A549 (cell line): ENCODE measurements around the gene RRBP1. TPM values are rescaled to one million over a fixed set of nuclear protein-coding genes. Genes with fewer than 3 reads are reported as not detected.

Experiments
- ATAC-seq, 2 experiments: fragments of 200-7000 bp in 1 of 2; fragments of >200 bp in 1 of 2; cut with Nextera tagmentation in 1 of 2; cut with Tn5 transposase in 1 of 2; 3 replicates each; pipeline versions ENCODE4 v1.8.0 to v1.9.1; 2018 to 2020; ENCODE audit warnings: mild to moderate bottlenecking in 1 of 2, moderate library complexity in 1 of 2
- CTCF ChIA-PET: fragments of 300-600 bp; sonication (Branson Sonifier 250); formaldehyde crosslinking; extraction: SDS; loops from one replicate; lab custom pipeline; 2021; ENCODE audit warnings: antibody characterized with exemption, inconsistent platforms; lab: Yijun Ruan, JAX
- POLR2A ChIA-PET: fragments of 350-600 bp; formaldehyde crosslinking; extraction: SDS; loops from one replicate; lab custom pipeline; 2021; ENCODE audit warnings: antibody characterized with exemption, inconsistent platforms; lab: Yijun Ruan, JAX
- DNase-seq, 2 experiments: peaks; one replicate each; pipeline versions ENCODE4 v3.0.0 to v3.0.0-alpha.2; 2011 to 2016; ENCODE audit warnings: low read depth in 1 of 2, low spot score in 1 of 2
- FAIRE-seq: peaks from 2 replicates; lab custom pipeline; 2011; peaks lifted over from hg19 to GRCh38; lab: Jason Lieb, UNC
- H3K27ac ChIP-seq, 2 experiments: fragments of >200 bp; sonication (Bioruptor Twin); formaldehyde crosslinking; 3 replicates each; pipeline ENCODE4 v1.5.1; 2016 to 2017
- H3K4me1 ChIP-seq: fragments of >200 bp; sonication (Bioruptor Twin); formaldehyde crosslinking; 3 replicates; pipeline ENCODE4 v1.6.1; 2016
- H3K4me2 ChIP-seq: fragments of >200 bp; sonication (Bioruptor Twin); formaldehyde crosslinking; 3 replicates; pipeline ENCODE4 v1.6.1; 2016
- H3K4me3 ChIP-seq: fragments of >200 bp; sonication (Bioruptor Twin); formaldehyde crosslinking; 3 replicates; pipeline ENCODE4 v1.5.1; 2016
- H3K9me3 ChIP-seq: fragments of >200 bp; sonication (Bioruptor Twin); formaldehyde crosslinking; 3 replicates; pipeline ENCODE4 v1.6.1; 2016
- BHLHE40 ChIP-seq: IDR thresholded peaks from 2 replicates; pipeline ENCODE4 v1.6.1; 2012; ENCODE audit warnings: low read depth, low read length, inconsistent platforms
- CBX8 ChIP-seq: fragments of 200-600 bp; sonication (generic); IDR thresholded peaks from 2 replicates; pipeline ENCODE4 v1.6.1; 2016
- CEBPB ChIP-seq, 2 experiments: fragments of >200 bp in 1 of 2; sonication (Bioruptor Twin) in 1 of 2; formaldehyde crosslinking in 1 of 2; IDR thresholded peaks; 2 replicates each; pipeline ENCODE4 v1.6.1; 2012 to 2016
- CHD2 ChIP-seq: fragments of 150-350 bp; IDR thresholded peaks from 2 replicates; pipeline ENCODE4 v1.6.1; 2014; ENCODE audit warnings: low read length; ENCODE audit not compliant: partially characterized antibody
- HOXA7 ChIP-seq: fragments of 250-450 bp; sonication (Bioruptor Pico); IDR thresholded peaks from 2 replicates; pipeline ENCODE4 v1.5.0; 2020; ENCODE audit warnings: mild to moderate bottlenecking, moderate library complexity
- HOXB13 ChIP-seq: fragments of 250-450 bp; sonication (Bioruptor Pico); IDR thresholded peaks from 2 replicates; pipeline ENCODE4 v1.5.0; 2020; ENCODE audit warnings: low read depth, mild to moderate bottlenecking, moderate library complexity
- HOXB5 ChIP-seq: fragments of 250-450 bp; sonication (Bioruptor Pico); IDR thresholded peaks from 2 replicates; pipeline ENCODE4 v1.5.0; 2020; ENCODE audit warnings: mild to moderate bottlenecking, moderate library complexity
- JUNB ChIP-seq: fragments of >200 bp; sonication (Bioruptor Twin); formaldehyde crosslinking; IDR thresholded peaks from 2 replicates; pipeline ENCODE4 v1.6.1; 2016
- KDM1A ChIP-seq: fragments of 200-600 bp; sonication (generic); IDR thresholded peaks from 2 replicates; pipeline ENCODE4 v1.6.1; 2016; ENCODE audit warnings: low read depth, mild to moderate bottlenecking
- MAZ ChIP-seq: fragments of 150-350 bp; IDR thresholded peaks from 2 replicates; pipeline ENCODE4 v1.6.1; 2014; ENCODE audit warnings: antibody characterized with exemption, low read depth, low read length, borderline replicate concordance
- MYC ChIP-seq: IDR thresholded peaks from 2 replicates; pipeline ENCODE4 v1.6.1; 2012; ENCODE audit warnings: mild to moderate bottlenecking, inconsistent platforms, low read length, improper control_type of control experiment, borderline replicate concordance
- POLR2AphosphoS2 ChIP-seq: conservative IDR thresholded peaks from 2 replicates; pipeline ENCODE4 v1.6.1; 2012; ENCODE audit warnings: low read length, improper control_type of control experiment, inconsistent platforms
- RARB ChIP-seq: fragments of 250-450 bp; sonication (Bioruptor Pico); IDR thresholded peaks from 2 replicates; pipeline ENCODE4 v1.8.0; 2021; ENCODE audit warnings: mild to moderate bottlenecking, moderate library complexity
- RCOR1 ChIP-seq: fragments of 150-350 bp; IDR thresholded peaks from 2 replicates; pipeline ENCODE4 v1.6.1; 2014; ENCODE audit warnings: antibody characterized with exemption, low read length, low read depth
- SMC3 ChIP-seq: fragments of >200 bp; sonication (Bioruptor Twin); formaldehyde crosslinking; IDR thresholded peaks from 3 replicates; pipeline ENCODE4 v1.6.1; 2018; ENCODE audit warnings: inconsistent platforms
- SREBF2 ChIP-seq: fragments of 450-650 bp; IDR thresholded peaks from 2 replicates; pipeline ENCODE4 v1.6.1; 2014; ENCODE audit warnings: mild to moderate bottlenecking, moderate library complexity
- TFCP2L1 ChIP-seq: fragments of 250-450 bp; sonication (Bioruptor Pico); IDR thresholded peaks from 2 replicates; pipeline ENCODE4 v1.5.0; 2021; ENCODE audit warnings: mild to moderate bottlenecking
- ZFP36 ChIP-seq: fragments of 450-650 bp; IDR thresholded peaks from 2 replicates; pipeline ENCODE4 v1.6.1; 2014; ENCODE audit warnings: borderline replicate concordance; ENCODE audit not compliant: partially characterized antibody
- ZNF302 ChIP-seq: fragments of 250-450 bp; sonication (Bioruptor Pico); IDR thresholded peaks from 2 replicates; pipeline ENCODE4 v1.9.0; 2021; ENCODE audit warnings: inconsistent platforms, mild to moderate bottlenecking, moderate library complexity
- WGBS: methylation state at CpG from one replicate; pipeline ENCODE4 v1.1.6; 2017; ENCODE audit errors: missing lambda C conversion rate; 5-methylcytosine and 5-hydroxymethylcytosine counted together
- polyA plus RNA-seq, 4 experiments: library from polyadenylated mRNA; depleted of rRNA in 3 of 4; stranded (reverse); fragments of >200 nt; fragmentation: RNase III in 1 of 4; extraction: RNeasy Plus Mini Kit Qiagen cat#74134 plus additional on column Dnase treatment in 1 of 4; gene quantifications; 2 replicates in 3 of 4; 3 replicates in 1 of 4; pipeline ENCODE4 v1.2.3, GENCODE V29; 2011 to 2017
- TF ChIP-seq, protein P1 (sequence below): fragments of >200 bp; sonication (Bioruptor Twin); formaldehyde crosslinking; IDR thresholded peaks from 3 replicates; pipeline ENCODE4 v1.6.1; 2016
- TF ChIP-seq, protein P2 (sequence below): fragments of 450-650 bp; IDR thresholded peaks from 2 replicates; pipeline ENCODE4 v1.6.1; 2014; ENCODE audit warnings: antibody characterized with exemption
- TF ChIP-seq, protein P3 (sequence below): fragments of 200-600 bp; sonication (generic); IDR thresholded peaks from 2 replicates; pipeline ENCODE4 v1.6.1; 2016; ENCODE audit warnings: antibody characterized with exemption, mild to moderate bottlenecking, moderate library complexity
- TF ChIP-seq, protein P4 (sequence below): fragments of >200 bp; sonication (Bioruptor Twin); formaldehyde crosslinking; IDR thresholded peaks from 2 replicates; pipeline ENCODE4 v1.6.1; 2016
- TF ChIP-seq, protein P5 (sequence below): fragments of >200 bp; sonication (Bioruptor Twin); formaldehyde crosslinking; IDR thresholded peaks from 3 replicates; pipeline ENCODE4 v1.5.1; 2016
- TF ChIP-seq, protein P6 (sequence below): IDR thresholded peaks from 2 replicates; pipeline ENCODE4 v1.6.1; 2012; ENCODE audit warnings: low read depth, borderline replicate concordance

RRBP1 gene
- polyA plus RNA-seq, 2 of the 4 experiments (the other 2 are of a cell fraction) = 51.6 to 79.6 TPM

DNA sequence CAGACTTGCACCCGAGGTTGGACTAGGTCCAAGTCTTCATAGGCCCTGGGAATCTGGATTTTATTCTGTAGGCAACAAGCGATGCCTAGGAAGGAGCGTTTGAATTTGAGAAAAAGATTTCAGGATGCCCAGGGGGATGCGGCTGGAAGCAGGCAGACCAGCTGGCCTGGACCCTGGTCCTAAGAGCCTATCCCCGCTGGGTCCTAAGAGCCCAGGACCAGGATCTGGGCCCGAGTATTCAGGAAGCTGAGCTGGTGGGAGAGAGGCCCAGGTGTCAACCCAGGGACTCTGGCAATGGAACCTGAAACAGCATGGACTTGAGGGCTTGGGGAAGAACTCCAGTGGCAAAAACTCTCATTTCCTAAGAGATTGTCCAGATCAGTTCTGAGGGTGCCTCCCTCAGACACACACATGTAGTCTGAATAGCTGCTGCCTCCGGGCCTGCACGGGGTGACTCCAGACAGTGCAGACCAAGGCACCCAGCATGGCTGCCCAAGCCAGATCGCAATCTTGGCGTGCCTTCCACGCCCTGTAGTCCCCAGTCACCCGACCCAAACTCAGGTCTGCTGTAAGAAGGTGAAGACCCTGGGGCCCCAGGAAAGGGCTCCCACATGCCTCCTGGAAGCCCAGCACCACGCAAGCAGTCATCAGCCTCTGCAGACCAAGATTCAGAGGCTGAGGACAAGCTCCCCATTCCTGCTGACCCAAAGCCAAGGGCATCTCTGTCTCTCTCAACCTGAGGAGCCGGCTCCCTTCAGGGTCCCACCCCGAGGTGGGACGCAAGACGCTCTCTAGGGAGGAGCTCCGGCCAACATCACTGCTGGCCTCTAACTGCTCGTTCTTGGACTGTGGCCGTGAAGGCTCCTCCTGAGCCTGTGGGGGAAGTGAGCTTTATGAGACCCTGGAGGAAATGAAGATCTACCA, 34.4 kb downstream of the RRBP1 start:
- CTCF ChIA-PET = interaction anchor here (0.8 to 5.7 kb wide), 14 partner anchors 10 to 292 kb away, joined by 3 to 36 read pairs (median 7); no protein-coding TSS in a partner anchor
- FAIRE-seq = no peak

DNA sequence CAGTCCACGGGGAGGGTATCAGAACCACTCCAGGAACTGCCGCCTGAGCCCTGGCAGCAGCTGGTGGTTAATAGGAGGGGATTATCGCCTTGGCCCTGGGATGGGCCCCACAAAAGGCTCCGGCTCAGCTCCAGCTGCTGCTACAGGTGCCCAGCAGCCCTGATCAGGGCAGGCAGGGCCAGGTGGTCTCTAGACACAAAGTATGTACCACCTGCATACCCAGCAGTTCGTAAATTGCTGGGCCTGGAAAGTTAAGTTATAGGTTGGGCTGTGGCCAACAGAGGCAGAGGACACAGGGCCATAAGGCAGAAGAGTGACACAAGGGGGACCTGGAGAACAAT, 35.1 kb downstream of the RRBP1 start:
- ChIA-PET CTCF (interaction anchor here (1.0 to 5.0 kb wide), 8 partner anchors 19 to 292 kb away, joined by 3 to 36 read pairs (median 7); no protein-coding TSS in a partner anchor), POLR2A (no interaction called here)
- WGBS = 76% methylated on average over 5 of the region's 5 CpGs
- Histone ChIP-seq H3K4me1 (peaks cover 18% of the 10 kb centered on the region), H3K4me3 (no peak overlapping the region), H3K4me2 (no peak overlapping the region), H3K9me3 (no peaks in the 10 kb centered on the region), H3K27ac (no peak overlapping the region)
- FAIRE-seq (no peak), DNase-seq (no peak), ATAC-seq (no peak)
- TF ChIP-seq HOXA7 (CRISPR knock-in tag) (no peak), SREBF2 (no peak), CEBPB (IDR thresholded peaks at IDR 0.05) (no peak), BHLHE40 (no peak), HOXB13 (CRISPR knock-in tag) (no peak), RARB (CRISPR knock-in tag) (no peak), POLR2AphosphoS2 (no peak), ZNF302 (no peak), MYC (no peak), ZFP36 (no peak)
- TF ChIP-seq, protein P1, sequence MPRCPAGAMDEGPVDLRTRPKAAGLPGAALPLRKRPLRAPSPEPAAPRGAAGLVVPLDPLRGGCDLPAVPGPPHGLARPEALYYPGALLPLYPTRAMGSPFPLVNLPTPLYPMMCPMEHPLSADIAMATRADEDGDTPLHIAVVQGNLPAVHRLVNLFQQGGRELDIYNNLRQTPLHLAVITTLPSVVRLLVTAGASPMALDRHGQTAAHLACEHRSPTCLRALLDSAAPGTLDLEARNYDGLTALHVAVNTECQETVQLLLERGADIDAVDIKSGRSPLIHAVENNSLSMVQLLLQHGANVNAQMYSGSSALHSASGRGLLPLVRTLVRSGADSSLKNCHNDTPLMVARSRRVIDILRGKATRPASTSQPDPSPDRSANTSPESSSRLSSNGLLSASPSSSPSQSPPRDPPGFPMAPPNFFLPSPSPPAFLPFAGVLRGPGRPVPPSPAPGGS = no peak
- TF ChIP-seq, protein P2, sequence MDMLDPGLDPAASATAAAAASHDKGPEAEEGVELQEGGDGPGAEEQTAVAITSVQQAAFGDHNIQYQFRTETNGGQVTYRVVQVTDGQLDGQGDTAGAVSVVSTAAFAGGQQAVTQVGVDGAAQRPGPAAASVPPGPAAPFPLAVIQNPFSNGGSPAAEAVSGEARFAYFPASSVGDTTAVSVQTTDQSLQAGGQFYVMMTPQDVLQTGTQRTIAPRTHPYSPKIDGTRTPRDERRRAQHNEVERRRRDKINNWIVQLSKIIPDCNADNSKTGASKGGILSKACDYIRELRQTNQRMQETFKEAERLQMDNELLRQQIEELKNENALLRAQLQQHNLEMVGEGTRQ = no peak

More for the DNA sequence above, 34.4 kb downstream of the RRBP1 start:
- WGBS = 91% methylated on average over 20 of the region's 20 CpGs
- ATAC-seq (no peak; a peak in 1 of 6 replicates), DNase-seq (no peak)
- Histone ChIP-seq H3K4me1 (peaks cover 20% of the 10 kb centered on the region), H3K4me3 (no peak overlapping the region), H3K9me3 (no peaks in the 10 kb centered on the region), H3K4me2 (no peak overlapping the region), H3K27ac (no peak overlapping the region)
- POLR2A ChIA-PET = no interaction called here
- no peak for TF ChIP-seq TFCP2L1 (CRISPR knock-in tag)
- no peak for TF ChIP-seq KDM1A
- TF ChIP-seq MAZ = no peak
- TF ChIP-seq, protein P3, sequence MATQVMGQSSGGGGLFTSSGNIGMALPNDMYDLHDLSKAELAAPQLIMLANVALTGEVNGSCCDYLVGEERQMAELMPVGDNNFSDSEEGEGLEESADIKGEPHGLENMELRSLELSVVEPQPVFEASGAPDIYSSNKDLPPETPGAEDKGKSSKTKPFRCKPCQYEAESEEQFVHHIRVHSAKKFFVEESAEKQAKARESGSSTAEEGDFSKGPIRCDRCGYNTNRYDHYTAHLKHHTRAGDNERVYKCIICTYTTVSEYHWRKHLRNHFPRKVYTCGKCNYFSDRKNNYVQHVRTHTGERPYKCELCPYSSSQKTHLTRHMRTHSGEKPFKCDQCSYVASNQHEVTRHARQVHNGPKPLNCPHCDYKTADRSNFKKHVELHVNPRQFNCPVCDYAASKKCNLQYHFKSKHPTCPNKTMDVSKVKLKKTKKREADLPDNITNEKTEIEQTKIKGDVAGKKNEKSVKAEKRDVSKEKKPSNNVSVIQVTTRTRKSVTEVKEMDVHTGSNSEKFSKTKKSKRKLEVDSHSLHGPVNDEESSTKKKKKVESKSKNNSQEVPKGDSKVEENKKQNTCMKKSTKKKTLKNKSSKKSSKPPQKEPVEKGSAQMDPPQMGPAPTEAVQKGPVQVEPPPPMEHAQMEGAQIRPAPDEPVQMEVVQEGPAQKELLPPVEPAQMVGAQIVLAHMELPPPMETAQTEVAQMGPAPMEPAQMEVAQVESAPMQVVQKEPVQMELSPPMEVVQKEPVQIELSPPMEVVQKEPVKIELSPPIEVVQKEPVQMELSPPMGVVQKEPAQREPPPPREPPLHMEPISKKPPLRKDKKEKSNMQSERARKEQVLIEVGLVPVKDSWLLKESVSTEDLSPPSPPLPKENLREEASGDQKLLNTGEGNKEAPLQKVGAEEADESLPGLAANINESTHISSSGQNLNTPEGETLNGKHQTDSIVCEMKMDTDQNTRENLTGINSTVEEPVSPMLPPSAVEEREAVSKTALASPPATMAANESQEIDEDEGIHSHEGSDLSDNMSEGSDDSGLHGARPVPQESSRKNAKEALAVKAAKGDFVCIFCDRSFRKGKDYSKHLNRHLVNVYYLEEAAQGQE = no peak
- TF ChIP-seq HOXB5 (CRISPR knock-in tag) = no peak
- no peak for TF ChIP-seq SREBF2
- TF ChIP-seq, protein P4, sequence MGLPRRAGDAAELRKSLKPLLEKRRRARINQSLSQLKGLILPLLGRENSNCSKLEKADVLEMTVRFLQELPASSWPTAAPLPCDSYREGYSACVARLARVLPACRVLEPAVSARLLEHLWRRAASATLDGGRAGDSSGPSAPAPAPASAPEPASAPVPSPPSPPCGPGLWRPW = no peak
- no peak for TF ChIP-seq CHD2
- TF ChIP-seq RCOR1 = no peak
- TF ChIP-seq HOXB13 (CRISPR knock-in tag) = no peak
- TF ChIP-seq ZNF302 = no peak
- TF ChIP-seq, protein P5, sequence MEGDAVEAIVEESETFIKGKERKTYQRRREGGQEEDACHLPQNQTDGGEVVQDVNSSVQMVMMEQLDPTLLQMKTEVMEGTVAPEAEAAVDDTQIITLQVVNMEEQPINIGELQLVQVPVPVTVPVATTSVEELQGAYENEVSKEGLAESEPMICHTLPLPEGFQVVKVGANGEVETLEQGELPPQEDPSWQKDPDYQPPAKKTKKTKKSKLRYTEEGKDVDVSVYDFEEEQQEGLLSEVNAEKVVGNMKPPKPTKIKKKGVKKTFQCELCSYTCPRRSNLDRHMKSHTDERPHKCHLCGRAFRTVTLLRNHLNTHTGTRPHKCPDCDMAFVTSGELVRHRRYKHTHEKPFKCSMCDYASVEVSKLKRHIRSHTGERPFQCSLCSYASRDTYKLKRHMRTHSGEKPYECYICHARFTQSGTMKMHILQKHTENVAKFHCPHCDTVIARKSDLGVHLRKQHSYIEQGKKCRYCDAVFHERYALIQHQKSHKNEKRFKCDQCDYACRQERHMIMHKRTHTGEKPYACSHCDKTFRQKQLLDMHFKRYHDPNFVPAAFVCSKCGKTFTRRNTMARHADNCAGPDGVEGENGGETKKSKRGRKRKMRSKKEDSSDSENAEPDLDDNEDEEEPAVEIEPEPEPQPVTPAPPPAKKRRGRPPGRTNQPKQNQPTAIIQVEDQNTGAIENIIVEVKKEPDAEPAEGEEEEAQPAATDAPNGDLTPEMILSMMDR = no peak
- no peak for TF ChIP-seq RARB (CRISPR knock-in tag)
- no peak for TF ChIP-seq POLR2AphosphoS2
- no peak for TF ChIP-seq HOXA7 (CRISPR knock-in tag)
- TF ChIP-seq, protein P6, sequence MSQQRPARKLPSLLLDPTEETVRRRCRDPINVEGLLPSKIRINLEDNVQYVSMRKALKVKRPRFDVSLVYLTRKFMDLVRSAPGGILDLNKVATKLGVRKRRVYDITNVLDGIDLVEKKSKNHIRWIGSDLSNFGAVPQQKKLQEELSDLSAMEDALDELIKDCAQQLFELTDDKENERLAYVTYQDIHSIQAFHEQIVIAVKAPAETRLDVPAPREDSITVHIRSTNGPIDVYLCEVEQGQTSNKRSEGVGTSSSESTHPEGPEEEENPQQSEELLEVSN = no peak
- TF ChIP-seq, protein P2 = no peak
- TF ChIP-seq CBX8 = no peak
- no peak for TF ChIP-seq JUNB
- no peak for TF ChIP-seq SMC3
